Activated effector memory CD4-positive, alpha-beta T cell treated with Interleukin-2 at 50 U/mL for 16 hours (primary cell): ENCODE measurements around the gene CIAPIN1.
"Not testable (repeated sequence)": the region's sequence is repeated elsewhere in the genome, so short reads cannot be mapped to it uniquely, and the experiment has no call there.

Experiments used
- DNase-seq: peaks from one replicate; pipeline ENCODE4 v3.0.0-alpha.2; 2020

CIAPIN1 gene

GRCh38 chr16:57403965-57404817, 43.0 kb downstream of the CIAPIN1 start, which contains the start of gene CCL17:
Gene CCL17 (plus strand): TSS chr16:57404767. CDS start chr16:57413933, 9,166 bp downstream.
- DNase-seq = no peak

GRCh38 chr16:57401943-57402640, 45.1 kb downstream of the CIAPIN1 start:
- DNase-seq = no peak

- DNase-seq = not testable (repeated sequence)
Measured at GRCh38 chr16:57397493-57397892, 49.7 kb downstream of the CIAPIN1 start.

GRCh38 chr16:57396786-57397185, 50.4 kb downstream of the CIAPIN1 start:
- no peak for DNase-seq

- DNase-seq = no peak
Measured at GRCh38 chr16:57395026-57395425, 52.2 kb downstream of the CIAPIN1 start.

GRCh38 chr16:57394444-57394843, 52.7 kb downstream of the CIAPIN1 start:
- DNase-seq = no peak

GRCh38 chr16:57392694-57393093, 54.5 kb downstream of the CIAPIN1 start:
- no peak for DNase-seq

- DNase-seq = no peak
Measured at GRCh38 chr16:57391708-57392107, 55.5 kb downstream of the CIAPIN1 start.

- DNase-seq = no peak
Measured at GRCh38 chr16:57391300-57391699, 55.9 kb downstream of the CIAPIN1 start.

- DNase-seq = no peak
Measured at GRCh38 chr16:57390636-57391295, 56.4 kb downstream of the CIAPIN1 start.

GRCh38 chr16:57389087-57389468, 58.1 kb downstream of the CIAPIN1 start:
- no peak for DNase-seq

- DNase-seq = no peak
Measured at GRCh38 chr16:57388359-57389086, 58.7 kb downstream of the CIAPIN1 start.

- DNase-seq = no peak
Measured at GRCh38 chr16:57387598-57388354, 59.4 kb downstream of the CIAPIN1 start.

- DNase-seq = no peak
Measured at GRCh38 chr16:57386381-57386951, 60.7 kb downstream of the CIAPIN1 start.

- DNase-seq = no peak
Measured at GRCh38 chr16:57385083-57385482, 62.1 kb downstream of the CIAPIN1 start.

GRCh38 chr16:57384248-57385070, 62.7 kb downstream of the CIAPIN1 start:
- DNase-seq = no peak

GRCh38 chr16:57383276-57384247, 63.6 kb downstream of the CIAPIN1 start:
- no peak for DNase-seq

- DNase-seq = no peak
Measured at GRCh38 chr16:57382535-57383275, 64.5 kb downstream of the CIAPIN1 start.
